Uterus (tissue), 2 donors: ENCODE measurements around the gene ZCCHC14.

Source experiments
- CTCF ChIP-seq, 4 experiments: fragments of 200-600 bp in 2 of 4; fragments of 450-650 bp in 2 of 4; sonication (generic) in 2 of 4; IDR thresholded peaks; one replicate each; pipeline ENCODE4 v1.5.1; 2016 to 2019; ENCODE audit warnings: antibody characterized with exemption in 4 of 4, mild to moderate bottlenecking in 2 of 4, moderate library complexity in 1 of 4
- POLR2A ChIP-seq, 2 donors: fragments of 450-650 bp; IDR thresholded peaks; one replicate each; pipeline ENCODE4 v1.6.1; 2016; ENCODE audit warnings: antibody characterized with exemption in 2 of 2, mild to moderate bottlenecking in 1 of 2, moderate library complexity in 1 of 2

- no peak for TF ChIP-seq CTCF (IDR thresholded peaks at IDR 0.05)
- TF ChIP-seq POLR2A (IDR thresholded peaks at IDR 0.05): no peak
Measured at GRCh38 chr16:87539113-87539512, 46.3 kb upstream of the ZCCHC14 start.
